K562 (cell line): ENCODE data around the gene ZNF8. TPM values are rescaled to one million over a fixed set of nuclear protein-coding genes. Genes with fewer than 3 reads are reported as not detected.

Experiments
- ATF7 ChIP-seq: fragments of 450-650 bp; IDR thresholded peaks from 2 replicates; pipeline ENCODE4 v1.7.1; 2014; ENCODE audit warnings: mild to moderate bottlenecking, moderate library complexity
- ETV1 ChIP-seq: fragments of 450-650 bp; conservative IDR thresholded peaks from 2 replicates; pipeline ENCODE4 v1.6.1; 2016; ENCODE audit warnings: missing genetic modification characterization, control low read depth, low read depth, missing compliant biosample characterization
- GATA2 ChIP-seq: sonication (generic); formaldehyde crosslinking; IDR thresholded peaks from 2 replicates; pipeline ENCODE4 v1.4.0; 2020; ENCODE audit warnings: mild to moderate bottlenecking, missing genetic modification reagents
- NR2C2 ChIP-seq, 2 experiments: fragments of 200-800 bp in 1 of 2; sonication (Bioruptor generic) in 1 of 2; sonication (generic) in 1 of 2; formaldehyde crosslinking in 1 of 2; IDR thresholded peaks; 2 replicates each; pipeline versions ENCODE4 v1.6.1 to v1.8.0; 2016 to 2022; ENCODE audit warnings: mild to moderate bottlenecking in 1 of 2, missing compliant biosample characterization in 1 of 2, missing genetic modification characterization in 1 of 2, missing genetic modification reagents in 1 of 2
- PHTF2 ChIP-seq: fragments of 250-450 bp; sonication (Bioruptor Pico); IDR thresholded peaks from 2 replicates; pipeline ENCODE4 v1.5.0; 2021; ENCODE audit warnings: mild to moderate bottlenecking
- POLR2H ChIP-seq: IDR thresholded peaks from 2 replicates; pipeline ENCODE4 v1.6.1; 2016; ENCODE audit warnings: missing genetic modification characterization, low read depth, mild to moderate bottlenecking, control low read depth, missing compliant biosample characterization, moderate library complexity
- PTBP1 ChIP-seq: fragments of 200-400 bp; formaldehyde crosslinking; IDR thresholded peaks from 2 replicates; pipeline ENCODE4 v1.6.1; 2017; ENCODE audit warnings: low read depth, low read length
- RFX5 ChIP-seq: IDR thresholded peaks from 2 replicates; pipeline ENCODE4 v1.6.1; 2011; ENCODE audit warnings: low read depth, mild to moderate bottlenecking, improper control_type of control experiment, low read length
- SRSF3 ChIP-seq: fragments of 200-400 bp; formaldehyde crosslinking; IDR thresholded peaks from 2 replicates; pipeline ENCODE4 v1.6.1; 2016; ENCODE audit warnings: mild to moderate bottlenecking, low read length, moderate library complexity; ENCODE audit not compliant: insufficient read depth
- YY1 ChIP-seq, 3 experiments: IDR thresholded peaks; 2 replicates each; pipeline ENCODE4 v1.6.1; 2011; ENCODE audit warnings: low read length in 2 of 3, mild to moderate bottlenecking in 2 of 3, moderate library complexity in 2 of 3, borderline replicate concordance in 1 of 3, control low read depth in 1 of 3, low read depth in 1 of 3; ENCODE audit not compliant: insufficient read depth in 3 of 3, insufficient replicate concordance in 2 of 3, control insufficient read depth in 1 of 3, insufficient read length in 1 of 3; ENCODE audit errors: extremely low read depth in 1 of 3
- ZFX ChIP-seq: sonication (generic); formaldehyde crosslinking; IDR thresholded peaks from 2 replicates; pipeline ENCODE4 v1.8.0; 2022; ENCODE audit warnings: mild to moderate bottlenecking, missing genetic modification reagents, moderate library complexity
- ZNF140 ChIP-seq: fragments of 250-450 bp; sonication (Bioruptor Pico); IDR thresholded peaks from 2 replicates; pipeline ENCODE4 v1.8.0; 2021; ENCODE audit warnings: moderate library complexity, mild to moderate bottlenecking, inconsistent platforms
- ZNF324 ChIP-seq: fragments of 250-450 bp; sonication (Bioruptor Pico); IDR thresholded peaks from 2 replicates; pipeline ENCODE4 v1.4.0; 2020; ENCODE audit warnings: mild to moderate bottlenecking
- ZNF445 ChIP-seq: fragments of 250-450 bp; sonication (Bioruptor Pico); IDR thresholded peaks from 2 replicates; pipeline ENCODE4 v1.4.0; 2020; ENCODE audit warnings: low read depth, mild to moderate bottlenecking, moderate library complexity
- ZNF589 ChIP-seq: fragments of 200-800 bp; sonication (Bioruptor generic); IDR thresholded peaks from 2 replicates; pipeline ENCODE4 v1.6.1; 2016; ENCODE audit warnings: low read depth, missing genetic modification characterization, missing compliant biosample characterization
- polyA plus RNA-seq, 8 experiments: library from polyadenylated mRNA; depleted of rRNA in 4 of 8; stranded (reverse) in 5 of 8; unstranded in 3 of 8; fragments of >200 nt; fragmentation: Nextera tagmentation in 2 of 8; fragmentation: Illumina TruSeq in 1 of 8; extraction: Ambion mirVana in 2 of 8; extraction: Trizol in 1 of 8; gene quantifications; 2 replicates each; pipeline versions ENCODE4 v1.2.1 to v1.2.3, GENCODE V29; 2011 to 2014; ENCODE audit warnings: inconsistent platforms in 1 of 8, missing spikeins in 1 of 8
- total RNA-seq, 7 experiments: library from RNA; depleted of rRNA in 6 of 7; stranded (reverse); fragments of >200 nt in 6 of 7; fragmentation: Illumina TruSeq in 2 of 7; extraction: Trizol in 2 of 7; gene quantifications; 2 replicates each; pipeline versions ENCODE4 v1.2.1 to v1.2.3, GENCODE V29; 2011 to 2021; ENCODE audit warnings: low replicate concordance in 1 of 7
- TF ChIP-seq, protein P1 (sequence below): fragments of 250-450 bp; sonication (Bioruptor Pico); IDR thresholded peaks from 2 replicates; pipeline ENCODE4 v1.5.0; 2022; ENCODE audit warnings: mild to moderate bottlenecking
- TF ChIP-seq, protein P2 (sequence below): fragments of 450-650 bp; formaldehyde crosslinking; IDR thresholded peaks from 2 replicates; pipeline ENCODE4 v1.4.0; 2020; ENCODE audit warnings: mild to moderate bottlenecking
- TF ChIP-seq, protein P3 (sequence below), 3 experiments: IDR thresholded peaks in 2 of 3; conservative IDR thresholded peaks in 1 of 3; 2 replicates each; pipeline ENCODE4 v1.5.1; 2011 to 2012; ENCODE audit warnings: low read length in 3 of 3, mild to moderate bottlenecking in 3 of 3, control low read depth in 2 of 3, improper control_type of control experiment in 1 of 3, inconsistent platforms in 1 of 3, low read depth in 1 of 3, mixed read lengths in 1 of 3, moderate library complexity in 1 of 3; ENCODE audit not compliant: insufficient read depth in 2 of 3
- TF ChIP-seq, protein P4 (sequence below): sonication (generic); formaldehyde crosslinking; IDR thresholded peaks from 2 replicates; pipeline ENCODE4 v1.8.1; 2023; ENCODE audit warnings: mild to moderate bottlenecking, missing genetic modification reagents

The ZNF8 gene
- total and polyA plus RNA-seq, 9 of the 15 experiments (the other 6 are each of a cell fraction or from before 2014, with no cell fraction given), result 0.71 to 7.7 (median 4.7) TPM

DNA sequence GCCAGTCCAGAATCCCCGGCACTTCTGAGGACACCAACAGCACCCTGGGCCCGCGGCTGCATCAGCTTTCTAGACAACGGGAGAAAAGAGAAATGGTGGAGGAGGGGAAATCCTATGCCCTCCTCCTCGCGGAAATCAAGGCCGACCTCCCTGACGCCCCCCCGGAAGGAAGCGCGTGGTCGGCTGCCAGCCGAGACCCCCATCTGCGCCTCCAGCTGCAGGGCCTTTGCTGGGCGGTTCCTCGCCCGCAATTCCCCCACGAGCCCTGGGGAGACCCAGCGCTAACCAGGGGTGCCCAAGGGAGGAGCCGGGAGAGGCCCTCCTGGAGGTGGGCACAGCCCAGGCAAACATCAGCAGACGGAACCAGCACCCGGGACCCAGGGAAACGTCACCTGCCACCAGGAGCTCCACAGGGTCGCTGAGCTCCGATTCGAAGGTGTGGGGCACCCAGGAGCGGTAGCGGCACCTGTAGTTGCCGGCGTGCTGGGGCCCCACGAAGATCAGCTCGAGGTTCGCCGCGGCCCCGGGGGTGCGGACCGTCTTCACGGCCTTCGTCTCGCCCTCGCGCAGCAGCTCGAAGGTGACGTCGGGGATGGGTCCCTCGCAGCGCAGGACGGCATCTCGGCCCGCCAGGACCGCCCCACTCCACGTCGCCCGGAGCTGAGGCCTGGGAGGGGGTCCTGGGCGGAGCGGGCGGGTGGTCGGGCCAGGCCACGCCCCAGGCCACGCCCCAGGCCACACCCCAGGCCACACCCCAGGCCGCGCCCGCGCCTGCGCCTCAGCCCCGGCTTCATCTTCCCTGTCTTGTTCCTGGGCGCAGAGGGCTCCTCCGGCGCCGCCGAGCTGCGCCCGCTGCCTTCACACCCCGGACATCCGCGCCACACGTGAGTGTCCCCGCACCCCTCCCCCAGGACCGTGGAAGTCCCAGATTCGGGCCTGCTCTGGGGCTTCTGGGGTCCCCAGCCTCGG lies 68.5 kb downstream of the ZNF8 start (continued):
- TF ChIP-seq PTBP1 (no peak), GATA2 (CRISPR knock-in tag) (no peak), ZNF589 (CRISPR knock-in tag) (no peak), ETV1 (no peak), PHTF2 (CRISPR knock-in tag) (no peak), POLR2H (tag) (no peak), NR2C2 (CRISPR knock-in tag; IDR thresholded peaks at IDR 0.05) (no peak), NR2C2 (tag; IDR thresholded peaks at IDR 0.05) (no peak), ZNF445 (CRISPR knock-in tag) (no peak), ZNF324 (CRISPR knock-in tag) (no peak), ZNF140 (CRISPR knock-in tag) (no peak), ZFX (CRISPR knock-in tag) (peak; percentile 87), SRSF3 (no peak), RFX5 (no peak), YY1 (IDR thresholded peaks at IDR 0.05; ENCODE audit: borderline replicate concordance in 1 of 3, control insufficient read depth in 1 of 3, extremely low read depth in 1 of 3, insufficient read depth in 3 of 3, insufficient read length in 1 of 3, insufficient replicate concordance in 2 of 3, low read depth in 1 of 3, low read length in 2 of 3) (no peak), ATF7 (peak; percentile 57; the same call in 1 of the 2 replicates)
- TF ChIP-seq, protein P1, sequence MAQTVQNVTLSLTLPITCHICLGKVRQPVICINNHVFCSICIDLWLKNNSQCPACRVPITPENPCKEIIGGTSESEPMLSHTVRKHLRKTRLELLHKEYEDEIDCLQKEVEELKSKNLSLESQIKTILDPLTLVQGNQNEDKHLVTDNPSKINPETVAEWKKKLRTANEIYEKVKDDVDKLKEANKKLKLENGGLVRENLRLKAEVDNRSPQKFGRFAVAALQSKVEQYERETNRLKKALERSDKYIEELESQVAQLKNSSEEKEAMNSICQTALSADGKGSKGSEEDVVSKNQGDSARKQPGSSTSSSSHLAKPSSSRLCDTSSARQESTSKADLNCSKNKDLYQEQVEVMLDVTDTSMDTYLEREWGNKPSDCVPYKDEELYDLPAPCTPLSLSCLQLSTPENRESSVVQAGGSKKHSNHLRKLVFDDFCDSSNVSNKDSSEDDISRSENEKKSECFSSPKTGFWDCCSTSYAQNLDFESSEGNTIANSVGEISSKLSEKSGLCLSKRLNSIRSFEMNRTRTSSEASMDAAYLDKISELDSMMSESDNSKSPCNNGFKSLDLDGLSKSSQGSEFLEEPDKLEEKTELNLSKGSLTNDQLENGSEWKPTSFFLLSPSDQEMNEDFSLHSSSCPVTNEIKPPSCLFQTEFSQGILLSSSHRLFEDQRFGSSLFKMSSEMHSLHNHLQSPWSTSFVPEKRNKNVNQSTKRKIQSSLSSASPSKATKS (CRISPR knock-in tag), result no peak
- TF ChIP-seq, protein P2, sequence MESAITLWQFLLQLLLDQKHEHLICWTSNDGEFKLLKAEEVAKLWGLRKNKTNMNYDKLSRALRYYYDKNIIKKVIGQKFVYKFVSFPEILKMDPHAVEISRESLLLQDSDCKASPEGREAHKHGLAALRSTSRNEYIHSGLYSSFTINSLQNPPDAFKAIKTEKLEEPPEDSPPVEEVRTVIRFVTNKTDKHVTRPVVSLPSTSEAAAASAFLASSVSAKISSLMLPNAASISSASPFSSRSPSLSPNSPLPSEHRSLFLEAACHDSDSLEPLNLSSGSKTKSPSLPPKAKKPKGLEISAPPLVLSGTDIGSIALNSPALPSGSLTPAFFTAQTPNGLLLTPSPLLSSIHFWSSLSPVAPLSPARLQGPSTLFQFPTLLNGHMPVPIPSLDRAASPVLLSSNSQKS, result no peak
- TF ChIP-seq, protein P3, sequence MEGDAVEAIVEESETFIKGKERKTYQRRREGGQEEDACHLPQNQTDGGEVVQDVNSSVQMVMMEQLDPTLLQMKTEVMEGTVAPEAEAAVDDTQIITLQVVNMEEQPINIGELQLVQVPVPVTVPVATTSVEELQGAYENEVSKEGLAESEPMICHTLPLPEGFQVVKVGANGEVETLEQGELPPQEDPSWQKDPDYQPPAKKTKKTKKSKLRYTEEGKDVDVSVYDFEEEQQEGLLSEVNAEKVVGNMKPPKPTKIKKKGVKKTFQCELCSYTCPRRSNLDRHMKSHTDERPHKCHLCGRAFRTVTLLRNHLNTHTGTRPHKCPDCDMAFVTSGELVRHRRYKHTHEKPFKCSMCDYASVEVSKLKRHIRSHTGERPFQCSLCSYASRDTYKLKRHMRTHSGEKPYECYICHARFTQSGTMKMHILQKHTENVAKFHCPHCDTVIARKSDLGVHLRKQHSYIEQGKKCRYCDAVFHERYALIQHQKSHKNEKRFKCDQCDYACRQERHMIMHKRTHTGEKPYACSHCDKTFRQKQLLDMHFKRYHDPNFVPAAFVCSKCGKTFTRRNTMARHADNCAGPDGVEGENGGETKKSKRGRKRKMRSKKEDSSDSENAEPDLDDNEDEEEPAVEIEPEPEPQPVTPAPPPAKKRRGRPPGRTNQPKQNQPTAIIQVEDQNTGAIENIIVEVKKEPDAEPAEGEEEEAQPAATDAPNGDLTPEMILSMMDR (IDR thresholded peaks at IDR 0.05 in 2 of 3, conservative IDR thresholded peaks at IDR 0.05 in 1 of 3; ENCODE audit: insufficient read depth in 2 of 3, low read depth in 1 of 3, low read length in 3 of 3), result 0 out of 6 replicates have a peak, but pooled peaks of 1 of the 3 experiments have one; percentile 6
- TF ChIP-seq, protein P4, sequence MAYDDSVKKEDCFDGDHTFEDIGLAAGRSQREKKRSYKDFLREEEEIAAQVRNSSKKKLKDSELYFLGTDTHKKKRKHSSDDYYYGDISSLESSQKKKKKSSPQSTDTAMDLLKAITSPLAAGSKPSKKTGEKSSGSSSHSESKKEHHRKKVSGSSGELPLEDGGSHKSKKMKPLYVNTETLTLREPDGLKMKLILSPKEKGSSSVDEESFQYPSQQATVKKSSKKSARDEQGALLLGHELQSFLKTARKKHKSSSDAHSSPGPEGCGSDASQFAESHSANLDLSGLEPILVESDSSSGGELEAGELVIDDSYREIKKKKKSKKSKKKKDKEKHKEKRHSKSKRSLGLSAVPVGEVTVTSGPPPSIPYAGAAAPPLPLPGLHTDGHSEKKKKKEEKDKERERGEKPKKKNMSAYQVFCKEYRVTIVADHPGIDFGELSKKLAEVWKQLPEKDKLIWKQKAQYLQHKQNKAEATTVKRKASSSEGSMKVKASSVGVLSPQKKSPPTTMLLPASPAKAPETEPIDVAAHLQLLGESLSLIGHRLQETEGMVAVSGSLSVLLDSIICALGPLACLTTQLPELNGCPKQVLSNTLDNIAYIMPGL, result no peak
